Spleen (tissue), 11 donors: ENCODE results near the gene RAD51B. TPM values are rescaled to one million over a fixed set of nuclear protein-coding genes. Genes with fewer than 3 reads are reported as not detected.

ENCODE experiments used
- DNase-seq: peaks from one replicate; pipeline ENCODE4 v3.0.0-alpha.2; 2020
- H3K27ac ChIP-seq, 8 donors: fragments of 200-600 bp; sonication (generic) in 7 of 8; 1 replicate in 4 of 8; 2 replicates in 4 of 8; pipeline versions ENCODE4 v1.5.0 to v1.8.0; 2016 to 2021; ENCODE audit warnings: inconsistent platforms in 4 of 8, mild to moderate bottlenecking in 4 of 8, moderate library complexity in 1 of 8
- H3K27me3 ChIP-seq, 7 donors: fragments of 200-600 bp; sonication (generic) in 6 of 7; replicated peaks in 1 of 7; 1 replicate in 4 of 7; 2 replicates in 3 of 7; pipeline versions ENCODE4 v1.5.0 to v1.8.0; 2016 to 2021; ENCODE audit warnings: inconsistent platforms in 3 of 7, mild to moderate bottlenecking in 1 of 7
- H3K36me3 ChIP-seq, 6 donors: fragments of 200-600 bp; sonication (generic) in 5 of 6; 1 replicate in 4 of 6; 2 replicates in 2 of 6; pipeline versions ENCODE4 v1.5.0 to v1.8.0; 2016 to 2021; ENCODE audit warnings: inconsistent platforms in 2 of 6
- H3K4me1 ChIP-seq, 6 donors: fragments of 200-600 bp; sonication (generic) in 5 of 6; 1 replicate in 3 of 6; 2 replicates in 3 of 6; pipeline versions ENCODE4 v1.5.0 to v1.8.0; 2016 to 2021; ENCODE audit warnings: inconsistent platforms in 3 of 6
- H3K4me3 ChIP-seq, 8 donors: fragments of 200-600 bp; sonication (generic) in 7 of 8; 1 replicate in 4 of 8; 2 replicates in 4 of 8; pipeline versions ENCODE4 v1.5.0 to v1.8.0; 2016 to 2021; ENCODE audit warnings: inconsistent platforms in 4 of 8, mild to moderate bottlenecking in 4 of 8, moderate library complexity in 2 of 8
- H3K9me3 ChIP-seq, 8 donors: fragments of 200-600 bp; sonication (generic) in 7 of 8; 1 replicate in 4 of 8; 2 replicates in 4 of 8; pipeline versions ENCODE4 v1.5.0 to v1.8.0; 2016 to 2021; ENCODE audit warnings: inconsistent platforms in 4 of 8
- CTCF ChIP-seq, 11 experiments: fragments of 200-600 bp in 7 of 11; fragments of 450-650 bp in 4 of 11; sonication (generic) in 4 of 11; IDR thresholded peaks in 8 of 11; conservative IDR thresholded peaks in 3 of 11; 1 replicate in 7 of 11; 2 replicates in 4 of 11; pipeline versions ENCODE4 v1.4.0 to v1.8.0; 2016 to 2021; ENCODE audit warnings: antibody characterized with exemption in 11 of 11, inconsistent platforms in 4 of 11, mild to moderate bottlenecking in 1 of 11
- POLR2A ChIP-seq, 3 donors: fragments of 450-650 bp; IDR thresholded peaks; one replicate each; pipeline ENCODE4 v1.5.1; 2017; ENCODE audit warnings: antibody characterized with exemption in 3 of 3, mild to moderate bottlenecking in 1 of 3
- POLR2AphosphoS5 ChIP-seq, 3 donors: sonication (generic); formaldehyde crosslinking; IDR thresholded peaks; one replicate each; pipeline ENCODE4 v1.5.1; 2017; ENCODE audit warnings: antibody characterized with exemption in 3 of 3
- WGBS, 5 donors: extraction: QIAGEN DNeasy Blood & Tissue Kit in 3 of 5; methylation state at CpG; one replicate each; pipeline versions ENCODE4 v1.1.5 to v1.1.7; 2013 to 2018; 5-methylcytosine and 5-hydroxymethylcytosine counted together
- intact Hi-C: fragments of 100-400 bp; cut with DNase I; formaldehyde crosslinking; loops from one replicate; pipeline ENCODE4 v1.15.0; 2023; ENCODE audit warnings: low total_unique reads
- polyA plus RNA-seq, 3 donors: library from polyadenylated mRNA; stranded (reverse); fragments of 200-250 nt; gene quantifications; one replicate each; pipeline ENCODE4 v1.2.1, GENCODE V29; 2013
- total RNA-seq, 7 donors: library from RNA; depleted of rRNA in 3 of 7; stranded (reverse); fragments of >200 nt in 3 of 7; fragmentation: NEBNext Ultra II Directional in 4 of 7; extraction: Animal tissue kit (Norgen Biotek cat#: 25700) in 4 of 7; gene quantifications; one replicate each; pipeline versions ENCODE4 v1.1.0 to v1.2.1, GENCODE V29; 2016 to 2021
- donor health status: healthy with polysubstance abuse.
- donor health status: DM: no; HTN: no; CAD: no; lungs with moderate emphysema.
- donor health status: DM: no; HTN: no; CAD: no.
- donor health status: Bipolar disorder and iron deficiency.
- donor health status: healthy.
- donor health status: DM: no; HTN: no; CAD: no.
- donor health status: DM: yes; HTN: yes; CAD: no.

Gene RAD51B
- total and polyA plus RNA-seq, 10 donors: 4.2 to 43.7 (median 29.8) TPM

- no peak overlapping the region for H3K4me3 ChIP-seq
- no peaks in the 10 kb centered on the region for H3K27me3 ChIP-seq
- intact Hi-C loops: no loop called here
- H3K9me3 ChIP-seq: no peaks in the 10 kb centered on the region
- no peak for TF ChIP-seq CTCF (IDR thresholded peaks at IDR 0.05 in 8 of 11, conservative IDR thresholded peaks at IDR 0.05 in 3 of 11)
- no peak for TF ChIP-seq POLR2AphosphoS5 (IDR thresholded peaks at IDR 0.05)
- no peak for TF ChIP-seq POLR2A (IDR thresholded peaks at IDR 0.05)
- no peak for DNase-seq
- no peak overlapping the region for H3K27ac ChIP-seq
- 91 to 96% (median 92%) methylated on average over 3 of the region's 3 CpGs for WGBS, 5 donors
- H3K4me1 ChIP-seq: peaks cover 12 to 56% (median 38%) of the 10 kb centered on the region in 6 donors
- no peaks in the 10 kb centered on the region for H3K36me3 ChIP-seq
Observed at GRCh38 chr14:68389943-68390342, 570.4 kb downstream of the RAD51B start.

- 92 to 99% (median 97%) methylated on average over 2 of the region's 2 CpGs for WGBS, 5 donors
- H3K27ac ChIP-seq: no peak overlapping the region
Observed at GRCh38 chr14:68390741-68391140, 571.2 kb downstream of the RAD51B start.

GRCh38 chr14:68391311-68392014 is 571.9 kb downstream of the RAD51B start:
- peak overlapping the region in 5 of 8 donors; percentile 16 to 82 (median 67) for H3K27ac ChIP-seq
- no peaks in the 10 kb centered on the region for H3K9me3 ChIP-seq
- no peaks in the 10 kb centered on the region for H3K27me3 ChIP-seq
- H3K4me3 ChIP-seq: no peak overlapping the region
- no peak for TF ChIP-seq POLR2A (IDR thresholded peaks at IDR 0.05)
- no peak for TF ChIP-seq CTCF (IDR thresholded peaks at IDR 0.05 in 8 of 11, conservative IDR thresholded peaks at IDR 0.05 in 3 of 11)
- TF ChIP-seq POLR2AphosphoS5 (IDR thresholded peaks at IDR 0.05): no peak
- intact Hi-C loops: no loop called here
- no peak for DNase-seq
- 90 to 94% (median 93%) methylated on average over 4 of the region's 4 CpGs for WGBS, 5 donors
- H3K4me1 ChIP-seq: peaks cover 4 to 64% (median 39%) of the 10 kb centered on the region in 6 donors
- H3K36me3 ChIP-seq: no peaks in the 10 kb centered on the region

More at GRCh38 chr14:68390741-68391140, 571.2 kb downstream of the RAD51B start:
- H3K36me3 ChIP-seq: no peaks in the 10 kb centered on the region
- intact Hi-C loops: no loop called here
- no peak overlapping the region for H3K4me3 ChIP-seq
- TF ChIP-seq CTCF (IDR thresholded peaks at IDR 0.05 in 8 of 11, conservative IDR thresholded peaks at IDR 0.05 in 3 of 11) (no peak), POLR2AphosphoS5 (IDR thresholded peaks at IDR 0.05) (no peak), POLR2A (IDR thresholded peaks at IDR 0.05) (no peak)
- peaks cover 5 to 57% (median 38%) of the 10 kb centered on the region in 6 donors for H3K4me1 ChIP-seq
- no peak for DNase-seq
- no peaks in the 10 kb centered on the region for H3K27me3 ChIP-seq
- no peaks in the 10 kb centered on the region for H3K9me3 ChIP-seq

- intact Hi-C loops: no loop called here
- H3K27me3 ChIP-seq: no peaks in the 10 kb centered on the region
- peak overlapping the region in 6 of 8 donors; percentile 16 to 82 (median 58) for H3K27ac ChIP-seq
- 43 to 57% (median 49%) methylated on average over 7 of the region's 7 CpGs for WGBS, 5 donors
- H3K4me3 ChIP-seq: no peak overlapping the region
- H3K4me1 ChIP-seq: peaks cover 11 to 65% (median 42%) of the 10 kb centered on the region in 6 donors
- no peak for TF ChIP-seq POLR2A (IDR thresholded peaks at IDR 0.05)
- TF ChIP-seq POLR2AphosphoS5 (IDR thresholded peaks at IDR 0.05): peak in 1 of 3 donors; percentile 81
- no peaks in the 10 kb centered on the region for H3K9me3 ChIP-seq
- DNase-seq: peak; percentile 81
- H3K36me3 ChIP-seq: no peaks in the 10 kb centered on the region
Observed at GRCh38 chr14:68392393-68393141, 573.0 kb downstream of the RAD51B start.
